Esophagus squamous epithelium (tissue), 4 donors: ENCODE measurements around the gene COMMD3.

Source experiments
- POLR2A ChIP-seq, 4 donors: fragments of 450-650 bp; IDR thresholded peaks; one replicate each; pipeline ENCODE4 v1.6.1; 2017; ENCODE audit warnings: antibody characterized with exemption in 4 of 4, mild to moderate bottlenecking in 4 of 4, moderate library complexity in 3 of 4
- TF ChIP-seq, protein P1 (sequence below), 6 experiments: fragments of 450-650 bp in 4 of 6; fragments of 200-600 bp in 2 of 6; sonication (generic) in 2 of 6; IDR thresholded peaks; one replicate each; pipeline ENCODE4 v1.5.1; 2016 to 2019; ENCODE audit warnings: antibody characterized with exemption in 6 of 6, mild to moderate bottlenecking in 4 of 6, moderate library complexity in 4 of 6

- TF ChIP-seq, protein P1, sequence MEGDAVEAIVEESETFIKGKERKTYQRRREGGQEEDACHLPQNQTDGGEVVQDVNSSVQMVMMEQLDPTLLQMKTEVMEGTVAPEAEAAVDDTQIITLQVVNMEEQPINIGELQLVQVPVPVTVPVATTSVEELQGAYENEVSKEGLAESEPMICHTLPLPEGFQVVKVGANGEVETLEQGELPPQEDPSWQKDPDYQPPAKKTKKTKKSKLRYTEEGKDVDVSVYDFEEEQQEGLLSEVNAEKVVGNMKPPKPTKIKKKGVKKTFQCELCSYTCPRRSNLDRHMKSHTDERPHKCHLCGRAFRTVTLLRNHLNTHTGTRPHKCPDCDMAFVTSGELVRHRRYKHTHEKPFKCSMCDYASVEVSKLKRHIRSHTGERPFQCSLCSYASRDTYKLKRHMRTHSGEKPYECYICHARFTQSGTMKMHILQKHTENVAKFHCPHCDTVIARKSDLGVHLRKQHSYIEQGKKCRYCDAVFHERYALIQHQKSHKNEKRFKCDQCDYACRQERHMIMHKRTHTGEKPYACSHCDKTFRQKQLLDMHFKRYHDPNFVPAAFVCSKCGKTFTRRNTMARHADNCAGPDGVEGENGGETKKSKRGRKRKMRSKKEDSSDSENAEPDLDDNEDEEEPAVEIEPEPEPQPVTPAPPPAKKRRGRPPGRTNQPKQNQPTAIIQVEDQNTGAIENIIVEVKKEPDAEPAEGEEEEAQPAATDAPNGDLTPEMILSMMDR (IDR thresholded peaks at IDR 0.05), result no peak
- no peak for TF ChIP-seq POLR2A (IDR thresholded peaks at IDR 0.05)
Observed at GRCh38 chr10:22280078-22280477, 36.1 kb upstream of the COMMD3 start.
